GM12878 (cell line): ENCODE measurements around the gene GOLGA6L10. TPM values are rescaled to one million over a fixed set of nuclear protein-coding genes. Genes with fewer than 3 reads are reported as not detected.

Source experiments
- ATAC-seq: fragments of 200-7000 bp; cut with Tn5 transposase; 3 replicates; pipeline ENCODE4 v1.9.1; 2020; ENCODE audit warnings: mild to moderate bottlenecking, moderate library complexity
- BruUV-seq: library from RNA; stranded (reverse); fragments of 400-500 nt; replicated peaks from 2 replicates; lab custom pipeline; 2021; lab: Mats Ljungman, UMichigan
- CTCF ChIA-PET: fragments of 300-600 bp; sonication (Branson Sonifier 250); formaldehyde crosslinking; extraction: SDS; loops from one replicate; lab custom pipeline; 2021; ENCODE audit warnings: inconsistent platforms; lab: Yijun Ruan, JAX
- POLR2A ChIA-PET: fragments of 350-600 bp; formaldehyde crosslinking; extraction: SDS; loops from one replicate; lab custom pipeline; 2021; ENCODE audit warnings: inconsistent platforms; lab: Charles Lee
- RAD21 ChIA-PET: fragments of 300-600 bp; sonication (Branson Sonifier 250); formaldehyde crosslinking; loops from one replicate; lab custom pipeline; 2023; ENCODE audit warnings: antibody characterized with exemption; ENCODE audit not compliant: unreplicated experiment; lab: Charles Lee
- SMC1A ChIA-PET: fragments of 300-600 bp; sonication (Branson Sonifier 250); formaldehyde crosslinking; loops from one replicate; lab custom pipeline; 2023; ENCODE audit not compliant: unreplicated experiment, uncharacterized antibody; lab: Charles Lee
- DNase-seq: peaks from one replicate; pipeline ENCODE4 v3.0.0-alpha.2; 2011; ENCODE audit warnings: low read depth, low spot score
- FAIRE-seq: peaks from 3 replicates; lab custom pipeline; 2011; peaks lifted over from hg19 to GRCh38; lab: Jason Lieb, UNC
- H2AFZ ChIP-seq: 2 replicates; pipeline ENCODE4 v1.6.0; 2011; ENCODE audit warnings: low read depth, low read length, control low read depth; ENCODE audit not compliant: control insufficient read depth
- H3K27ac ChIP-seq: 2 replicates; pipeline ENCODE4 v1.5.1; 2011; ENCODE audit warnings: control low read depth; ENCODE audit not compliant: control insufficient read depth, insufficient read depth
- H3K27me3 ChIP-seq, 2 experiments: replicated peaks in 1 of 2; 2 replicates each; pipeline versions ENCODE4 v1.6.0 to v1.6.1; 2011; ENCODE audit warnings: low read length in 1 of 2; ENCODE audit not compliant: control insufficient read depth in 2 of 2, insufficient read depth in 2 of 2
- H3K36me3 ChIP-seq, 2 experiments: 2 replicates each; pipeline ENCODE4 v1.5.1; 2011; ENCODE audit warnings: low read length in 1 of 2; ENCODE audit not compliant: control insufficient read depth in 2 of 2, insufficient read depth in 2 of 2
- H3K4me1 ChIP-seq: 2 replicates; pipeline ENCODE4 v1.6.1; 2011; ENCODE audit warnings: mild to moderate bottlenecking, low read length, moderate library complexity, mixed read lengths; ENCODE audit not compliant: control insufficient read depth, insufficient read depth
- H3K4me2 ChIP-seq: 2 replicates; pipeline ENCODE4 v1.6.0; 2011; ENCODE audit warnings: control low read depth; ENCODE audit not compliant: control insufficient read depth, insufficient read depth
- H3K4me3 ChIP-seq: fragments of 200-600 bp; sonication (generic); 2 replicates; pipeline ENCODE4 v1.5.1; 2016
- H3K79me2 ChIP-seq: 2 replicates; pipeline ENCODE4 v1.6.0; 2011; ENCODE audit warnings: low read length; ENCODE audit not compliant: control insufficient read depth, insufficient read depth
- H3K9ac ChIP-seq: 2 replicates; pipeline ENCODE4 v1.8.0; 2011; ENCODE audit warnings: low read length, control low read depth, mixed read lengths; ENCODE audit not compliant: control insufficient read depth, insufficient read depth
- H3K9me3 ChIP-seq: replicated peaks from 3 replicates; pipeline ENCODE4 v1.5.1; 2011; ENCODE audit warnings: mild to moderate bottlenecking, low read length; ENCODE audit not compliant: control insufficient read depth, insufficient read depth
- H4K20me1 ChIP-seq: 2 replicates; pipeline ENCODE4 v1.6.0; 2011; ENCODE audit not compliant: control insufficient read depth, insufficient read depth
- CUX1 ChIP-seq: IDR thresholded peaks from 2 replicates; pipeline ENCODE4 v1.6.1; 2012; ENCODE audit warnings: improper control_type of control experiment, low read depth, low read length; ENCODE audit not compliant: insufficient replicate concordance
- EZH2 ChIP-seq: IDR thresholded peaks from 2 replicates; pipeline ENCODE4 v1.6.1; 2012; ENCODE audit warnings: low read depth, mild to moderate bottlenecking, control low read depth, inconsistent platforms, low read length, borderline replicate concordance; ENCODE audit not compliant: control insufficient read depth
- HDAC2 ChIP-seq: fragments of 200-600 bp; sonication (generic); IDR thresholded peaks from 2 replicates; pipeline ENCODE4 v1.6.1; 2017
- MYB ChIP-seq: fragments of 150-350 bp; IDR thresholded peaks from 2 replicates; pipeline ENCODE4 v1.6.1; 2014; ENCODE audit warnings: mild to moderate bottlenecking, low read depth, low read length, borderline replicate concordance
- PAX5 ChIP-seq: IDR thresholded peaks from 2 replicates; pipeline ENCODE4 v1.6.1; 2011; ENCODE audit warnings: low read depth, low read length, borderline replicate concordance
- POU2F2 ChIP-seq: IDR thresholded peaks from 3 replicates; pipeline ENCODE4 v1.6.1; 2011; ENCODE audit warnings: low read depth, mild to moderate bottlenecking, low read length, borderline replicate concordance
- RELB ChIP-seq: fragments of 450-650 bp; IDR thresholded peaks from 2 replicates; pipeline ENCODE4 v1.6.1; 2017; ENCODE audit warnings: low read depth, mild to moderate bottlenecking, moderate library complexity
- SREBF1 ChIP-seq: IDR thresholded peaks from 2 replicates; pipeline ENCODE4 v1.6.1; 2012; ENCODE audit warnings: mild to moderate bottlenecking, low read length
- TBL1XR1 ChIP-seq: IDR thresholded peaks from 2 replicates; pipeline ENCODE4 v1.6.1; 2012; ENCODE audit warnings: low read depth, low read length, improper control_type of control experiment
- TCF7 ChIP-seq: IDR thresholded peaks from 2 replicates; pipeline ENCODE4 v1.6.1; 2014; ENCODE audit warnings: antibody characterized with exemption, borderline replicate concordance
- ZNF622 ChIP-seq: fragments of 450-650 bp; IDR thresholded peaks from 2 replicates; pipeline ENCODE4 v1.6.1; 2017; ENCODE audit warnings: mild to moderate bottlenecking, inconsistent platforms
- WGBS: methylation state at CpG from one replicate; pipeline ENCODE4 v1.1.6; 2016; ENCODE audit warnings: low lambda C conversion rate; ENCODE audit not compliant: insufficient replicate concordance, insufficient coverage; ENCODE audit errors: missing lambda C conversion rate; 5-methylcytosine and 5-hydroxymethylcytosine counted together
- in situ Hi-C: fragments of 300-500 bp; cut with MboI; formaldehyde crosslinking; loops from 9 replicates; pipeline ENCODE4 v1.14.3; 2018; ENCODE audit warnings: mixed read lengths
- intact Hi-C: fragments of 100-400 bp; cut with micrococcal nuclease; formaldehyde crosslinking; loops from one replicate; pipeline ENCODE4 v1.14.2; 2022; ENCODE audit not compliant: unreplicated experiment
- polyA plus RNA-seq, 11 experiments: library from polyadenylated mRNA; depleted of rRNA in 4 of 11; unstranded in 6 of 11; stranded (reverse) in 5 of 11; fragments of >200 nt; fragmentation: Nextera tagmentation in 4 of 11; fragmentation: Illumina TruSeq in 1 of 11; extraction: Ambion mirVana in 4 of 11; extraction: Trizol in 1 of 11; gene quantifications; 1 replicate in 1 of 11; 2 replicates in 10 of 11; pipeline versions ENCODE4 v1.2.1 to v1.2.3, GENCODE V29; 2011 to 2016; ENCODE audit warnings: inconsistent platforms in 2 of 11, missing spikeins in 2 of 11, low read depth in 1 of 11
- total RNA-seq, 4 experiments: library from RNA; depleted of rRNA in 3 of 4; stranded (reverse); fragments of >200 nt in 3 of 4; fragmentation: Illumina TruSeq in 1 of 4; extraction: Trizol in 1 of 4; gene quantifications; 2 replicates each; pipeline versions ENCODE4 v1.2.1 to v1.2.3, GENCODE V29; 2013 to 2021
- TF ChIP-seq, protein P1 (sequence below): fragments of 150-350 bp; IDR thresholded peaks from 2 replicates; pipeline ENCODE4 v1.6.1; 2014; ENCODE audit warnings: mild to moderate bottlenecking, low read depth, low read length
- TF ChIP-seq, protein P2 (sequence below): fragments of 450-650 bp; IDR thresholded peaks from 2 replicates; pipeline ENCODE4 v1.6.1; 2017; ENCODE audit warnings: borderline replicate concordance

Gene GOLGA6L10
- total and polyA plus RNA-seq, 10 of the 15 experiments (the other 5 are each of a cell fraction or from before 2014, with no cell fraction given), result 0.68 to 6.7 (median 1.3) TPM

- Histone ChIP-seq H3K9ac (no peak overlapping the region), H3K27ac (no peak overlapping the region), H3K4me1 (no peaks in the 10 kb centered on the region), H3K27me3 (0 out of 4 replicates have a peak, but pooled peaks cover 0 to 3% of the 10 kb centered on the region in 2 experiments), H3K36me3 (no peaks in the 10 kb centered on the region), H3K79me2 (no peaks in the 10 kb centered on the region), H3K9me3 (no peaks in the 10 kb centered on the region; the same call in 2 of the 3 replicates), H2AFZ (no peak overlapping the region), H3K4me3 (no peak overlapping the region), H4K20me1 (no peaks in the 10 kb centered on the region), H3K4me2 (no peak overlapping the region)
- intact Hi-C loops (no loop called here), in situ Hi-C loops (no loop called here)
- POLR2A ChIA-PET, result no interaction called here
- no TSS peak for BruUV-seq
- SMC1A ChIA-PET, result no interaction called here
- RAD21 ChIA-PET, result no interaction called here
- DNase-seq (no peak), ATAC-seq (no peak), FAIRE-seq (no peak)
- WGBS, result 28% methylated on average over 7 of the region's 7 CpGs
- CTCF ChIA-PET, result no interaction called here
- TF ChIP-seq EZH2, result no peak
- no peak for TF ChIP-seq TBL1XR1
- no peak for TF ChIP-seq ZNF622
- TF ChIP-seq RELB, result no peak
- TF ChIP-seq POU2F2, result no peak
- no peak for TF ChIP-seq CUX1
- TF ChIP-seq, protein P1, sequence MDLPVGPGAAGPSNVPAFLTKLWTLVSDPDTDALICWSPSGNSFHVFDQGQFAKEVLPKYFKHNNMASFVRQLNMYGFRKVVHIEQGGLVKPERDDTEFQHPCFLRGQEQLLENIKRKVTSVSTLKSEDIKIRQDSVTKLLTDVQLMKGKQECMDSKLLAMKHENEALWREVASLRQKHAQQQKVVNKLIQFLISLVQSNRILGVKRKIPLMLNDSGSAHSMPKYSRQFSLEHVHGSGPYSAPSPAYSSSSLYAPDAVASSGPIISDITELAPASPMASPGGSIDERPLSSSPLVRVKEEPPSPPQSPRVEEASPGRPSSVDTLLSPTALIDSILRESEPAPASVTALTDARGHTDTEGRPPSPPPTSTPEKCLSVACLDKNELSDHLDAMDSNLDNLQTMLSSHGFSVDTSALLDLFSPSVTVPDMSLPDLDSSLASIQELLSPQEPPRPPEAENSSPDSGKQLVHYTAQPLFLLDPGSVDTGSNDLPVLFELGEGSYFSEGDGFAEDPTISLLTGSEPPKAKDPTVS, result no peak
- TF ChIP-seq MYB, result no peak
- TF ChIP-seq SREBF1, result no peak
- TF ChIP-seq HDAC2, result no peak
- TF ChIP-seq PAX5, result no peak
- TF ChIP-seq, protein P2, sequence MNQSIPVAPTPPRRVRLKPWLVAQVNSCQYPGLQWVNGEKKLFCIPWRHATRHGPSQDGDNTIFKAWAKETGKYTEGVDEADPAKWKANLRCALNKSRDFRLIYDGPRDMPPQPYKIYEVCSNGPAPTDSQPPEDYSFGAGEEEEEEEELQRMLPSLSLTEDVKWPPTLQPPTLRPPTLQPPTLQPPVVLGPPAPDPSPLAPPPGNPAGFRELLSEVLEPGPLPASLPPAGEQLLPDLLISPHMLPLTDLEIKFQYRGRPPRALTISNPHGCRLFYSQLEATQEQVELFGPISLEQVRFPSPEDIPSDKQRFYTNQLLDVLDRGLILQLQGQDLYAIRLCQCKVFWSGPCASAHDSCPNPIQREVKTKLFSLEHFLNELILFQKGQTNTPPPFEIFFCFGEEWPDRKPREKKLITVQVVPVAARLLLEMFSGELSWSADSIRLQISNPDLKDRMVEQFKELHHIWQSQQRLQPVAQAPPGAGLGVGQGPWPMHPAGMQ, result no peak
- no peak for TF ChIP-seq TCF7
Observed at GRCh38 chr15:82305621-82306048, 43.6 kb downstream of the GOLGA6L10 start.
